T47D (cell line): ENCODE results near the gene PJA1.

Experiments used
- DNase-seq, 2 experiments: peaks; one replicate each; pipeline versions ENCODE4 v3.0.0 to v3.0.0-alpha.2; 2011 to 2012; ENCODE audit warnings: low read depth in 1 of 2, low spot score in 1 of 2
- JUND ChIP-seq: IDR thresholded peaks from 2 replicates; pipeline ENCODE4 v1.6.1; 2012; ENCODE audit warnings: low read depth
- in situ Hi-C: cut with HindIII; loops from 2 replicates; pipeline ENCODE4 v1.10.0; 2016; ENCODE audit warnings: low sequenced_read_pairs, low pct_unique_long_range_greater_than_20kb

The PJA1 gene

GRCh38 chrX:69185886-69186285, 20.6 kb upstream of the PJA1 start:
- DNase-seq = no peak
- in situ Hi-C loops = no loop called here
- no peak for TF ChIP-seq JUND

- no peak for TF ChIP-seq JUND
- no peak for DNase-seq
- in situ Hi-C loops = no loop called here
These were observed 19.9 kb upstream of the PJA1 start for GRCh38 chrX:69185141-69185540.

GRCh38 chrX:69182818-69183380, 17.6 kb upstream of the PJA1 start:
- no peak for DNase-seq
- TF ChIP-seq JUND = no peak
- in situ Hi-C loops = no loop called here

- DNase-seq = no peak
- no peak for TF ChIP-seq JUND
- in situ Hi-C loops = no loop called here
These were observed 14.2 kb upstream of the PJA1 start for GRCh38 chrX:69179380-69179911.

GRCh38 chrX:69178592-69178991, 13.3 kb upstream of the PJA1 start:
- in situ Hi-C loops = no loop called here
- no peak for DNase-seq
- TF ChIP-seq JUND = no peak

GRCh38 chrX:69177511-69178162, 12.4 kb upstream of the PJA1 start:
- DNase-seq = no peak
- in situ Hi-C loops = no loop called here
- no peak for TF ChIP-seq JUND

GRCh38 chrX:69176053-69176452, 10.8 kb upstream of the PJA1 start:
- no peak for TF ChIP-seq JUND
- in situ Hi-C loops = no loop called here
- DNase-seq = no peak

GRCh38 chrX:69173906-69174305, 8.7 kb upstream of the PJA1 start:
- no peak for DNase-seq
- no peak for TF ChIP-seq JUND
- in situ Hi-C loops = no loop called here

GRCh38 chrX:69172937-69173336, 7.7 kb upstream of the PJA1 start:
- TF ChIP-seq JUND = no peak
- DNase-seq = no peak
- in situ Hi-C loops = no loop called here

- DNase-seq = no peak
- in situ Hi-C loops = no loop called here
- no peak for TF ChIP-seq JUND
These were observed 5.1 kb upstream of the PJA1 start for GRCh38 chrX:69170319-69170718.

- no peak for TF ChIP-seq JUND
- DNase-seq = no peak
- in situ Hi-C loops = no loop called here
These were observed 1.1 kb downstream of the PJA1 start for GRCh38 chrX:69163936-69164741.

GRCh38 chrX:69162361-69162865, 2.8 kb downstream of the PJA1 start:
- no peak for TF ChIP-seq JUND
- in situ Hi-C loops = no loop called here
- no peak for DNase-seq
